PC-9 (cell line): ENCODE measurements around the gene DNAJA2. TPM values are rescaled to one million over a fixed set of nuclear protein-coding genes. Genes with fewer than 3 reads are reported as not detected.

Experiments used
- BruUV-seq: library from RNA; stranded (reverse); fragments of 400-500 nt; replicated peaks from 2 replicates; lab custom pipeline; 2021; lab: Mats Ljungman, UMichigan
- CTCF ChIA-PET: fragments of 300-600 bp; sonication (Branson Sonifier 250); formaldehyde crosslinking; loops from one replicate; lab custom pipeline; 2022; ENCODE audit warnings: antibody characterized with exemption; lab: Charles Lee
- POLR2A ChIA-PET: fragments of 300-600 bp; sonication (Branson Sonifier 250); formaldehyde crosslinking; loops from one replicate; lab custom pipeline; 2022; ENCODE audit warnings: antibody characterized with exemption; ENCODE audit not compliant: unreplicated experiment; lab: Charles Lee
- DNase-seq, 2 experiments: peaks; one replicate each; pipeline versions ENCODE4 v3.0.0 to v3.0.0-alpha.2; 2015 to 2022; ENCODE audit warnings: mixed read lengths in 1 of 2
- H2AFZ ChIP-seq: fragments of 200-600 bp; sonication (generic); 2 replicates; pipeline ENCODE4 v1.8.1; 2017; ENCODE audit warnings: antibody characterized with exemption
- H3F3A ChIP-seq: fragments of 200-600 bp; sonication (generic); 2 replicates; pipeline ENCODE4 v1.8.1; 2017; ENCODE audit warnings: antibody characterized with exemption, mild to moderate bottlenecking, low read depth; ENCODE audit not compliant: insufficient read depth
- H3K27ac ChIP-seq: fragments of 200-600 bp; sonication (generic); 2 replicates; pipeline ENCODE4 v1.6.1; 2016; ENCODE audit warnings: mixed run types
- H3K27me3 ChIP-seq: fragments of 200-600 bp; sonication (generic); 2 replicates; pipeline ENCODE4 v1.6.1; 2016; ENCODE audit warnings: low read depth, mixed run types; ENCODE audit not compliant: insufficient read depth
- H3K36me3 ChIP-seq: fragments of 200-600 bp; sonication (generic); 2 replicates; pipeline ENCODE4 v1.6.1; 2016; ENCODE audit warnings: low read depth, mixed run types
- H3K4me1 ChIP-seq: fragments of 200-600 bp; sonication (generic); replicated peaks from 2 replicates; pipeline ENCODE4 v1.6.1; 2016; ENCODE audit warnings: mixed run types; ENCODE audit not compliant: insufficient read depth
- H3K4me2 ChIP-seq: fragments of 200-600 bp; sonication (generic); 2 replicates; pipeline ENCODE4 v1.6.1; 2017; ENCODE audit warnings: mixed run types
- H3K4me3 ChIP-seq: fragments of 200-600 bp; sonication (generic); 2 replicates; pipeline ENCODE4 v1.6.1; 2016; ENCODE audit warnings: mixed run types
- H3K79me2 ChIP-seq: fragments of 200-600 bp; sonication (generic); 2 replicates; pipeline ENCODE4 v1.6.1; 2017; ENCODE audit warnings: low read depth, mixed run types
- H3K9me2 ChIP-seq: fragments of 200-600 bp; sonication (generic); 2 replicates; pipeline ENCODE4 v1.8.1; 2017; ENCODE audit warnings: mild to moderate bottlenecking; ENCODE audit not compliant: insufficient read depth
- H3K9me3 ChIP-seq: fragments of 200-600 bp; sonication (generic); 2 replicates; pipeline ENCODE4 v1.8.1; 2016; ENCODE audit warnings: low read depth; ENCODE audit not compliant: insufficient read depth
- H4K20me1 ChIP-seq: fragments of 200-600 bp; sonication (generic); 2 replicates; pipeline ENCODE4 v1.8.1; 2017; ENCODE audit not compliant: insufficient read depth
- EZH2 ChIP-seq: fragments of 200-600 bp; sonication (generic); IDR thresholded peaks from 2 replicates; pipeline ENCODE4 v1.8.0; 2017; ENCODE audit warnings: antibody characterized with exemption, low read depth
- intact Hi-C: fragments of 100-400 bp; cut with micrococcal nuclease; formaldehyde crosslinking; loops from one replicate; pipeline ENCODE4 v1.10.0; 2022; ENCODE audit not compliant: unreplicated experiment
- total RNA-seq: library from RNA; stranded (reverse); gene quantifications from 2 replicates; pipeline ENCODE4 v1.2.3, GENCODE V29; 2021
- TF ChIP-seq, protein P1 (sequence below): fragments of 200-600 bp; sonication (generic); conservative IDR thresholded peaks from 2 replicates; pipeline ENCODE4 v1.6.1; 2017; ENCODE audit warnings: mixed run types, antibody characterized with exemption, mild to moderate bottlenecking, moderate library complexity

Gene DNAJA2
- total RNA-seq, 1 experiment from 2014 or later = 89.8 TPM

DNA sequence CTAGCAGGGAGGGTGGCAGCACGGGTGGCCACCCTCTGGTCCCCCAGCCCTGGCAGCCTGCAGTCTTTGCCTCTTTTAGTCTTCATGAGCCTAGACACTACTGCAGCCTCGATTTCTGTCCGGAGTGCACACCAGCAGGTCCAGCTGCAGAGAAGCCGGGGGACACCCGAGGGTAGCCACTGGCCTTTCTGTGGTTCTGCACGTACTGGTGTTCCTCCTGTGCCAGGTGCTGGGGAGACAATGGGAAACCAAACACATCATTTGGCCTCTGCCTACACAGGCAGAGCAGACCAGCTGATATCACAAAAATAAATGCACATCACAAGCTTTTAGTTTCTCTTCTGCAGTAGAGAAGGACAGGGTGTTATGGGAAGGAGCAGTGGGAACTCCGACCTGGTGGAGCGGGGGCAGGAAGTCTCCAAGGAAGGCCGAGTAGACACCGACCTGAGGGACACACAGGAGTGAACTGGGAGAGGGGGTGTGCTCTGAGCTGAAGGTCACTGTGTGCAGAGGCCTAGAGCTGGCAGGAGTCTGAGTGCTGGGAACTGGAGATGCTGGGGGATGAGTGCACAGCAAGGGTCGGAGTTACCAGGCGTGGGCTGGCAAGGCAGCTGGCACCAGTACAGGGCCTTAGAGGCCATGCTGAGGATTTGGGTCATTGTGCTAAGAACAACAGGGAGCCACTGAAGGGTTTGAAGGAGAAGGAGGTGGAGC, 66.3 kb downstream of the DNAJA2 start:
- Histone ChIP-seq H3K36me3 (peaks cover 23% of the 10 kb centered on the region), H2AFZ (no peak overlapping the region), H3K4me3 (no peak overlapping the region), H3K27me3 (no peaks in the 10 kb centered on the region), H3K9me3 (no peaks in the 10 kb centered on the region), H3K27ac (no peak overlapping the region), H3F3A (peaks cover 10% of the 10 kb centered on the region; the same call in 1 of the 2 replicates), H3K79me2 (no peaks in the 10 kb centered on the region), H4K20me1 (peaks cover 29% of the 10 kb centered on the region), H3K4me1 (no peaks in the 10 kb centered on the region), H3K4me2 (no peak overlapping the region), H3K9me2 (no peaks in the 10 kb centered on the region)
- no peak for DNase-seq
- CTCF ChIA-PET = interaction anchor here (0.5 to 0.6 kb wide), 2 partner anchors 234 to 571 kb away, joined by 3 to 11 read pairs; no protein-coding TSS in a partner anchor
- POLR2A ChIA-PET = interaction anchor here (0.5 kb wide), 1 partner anchor 32 kb away, joined by 5 read pairs; no protein-coding TSS in a partner anchor
- intact Hi-C loops = no loop called here
- no peak for TF ChIP-seq EZH2
- TF ChIP-seq, protein P1, sequence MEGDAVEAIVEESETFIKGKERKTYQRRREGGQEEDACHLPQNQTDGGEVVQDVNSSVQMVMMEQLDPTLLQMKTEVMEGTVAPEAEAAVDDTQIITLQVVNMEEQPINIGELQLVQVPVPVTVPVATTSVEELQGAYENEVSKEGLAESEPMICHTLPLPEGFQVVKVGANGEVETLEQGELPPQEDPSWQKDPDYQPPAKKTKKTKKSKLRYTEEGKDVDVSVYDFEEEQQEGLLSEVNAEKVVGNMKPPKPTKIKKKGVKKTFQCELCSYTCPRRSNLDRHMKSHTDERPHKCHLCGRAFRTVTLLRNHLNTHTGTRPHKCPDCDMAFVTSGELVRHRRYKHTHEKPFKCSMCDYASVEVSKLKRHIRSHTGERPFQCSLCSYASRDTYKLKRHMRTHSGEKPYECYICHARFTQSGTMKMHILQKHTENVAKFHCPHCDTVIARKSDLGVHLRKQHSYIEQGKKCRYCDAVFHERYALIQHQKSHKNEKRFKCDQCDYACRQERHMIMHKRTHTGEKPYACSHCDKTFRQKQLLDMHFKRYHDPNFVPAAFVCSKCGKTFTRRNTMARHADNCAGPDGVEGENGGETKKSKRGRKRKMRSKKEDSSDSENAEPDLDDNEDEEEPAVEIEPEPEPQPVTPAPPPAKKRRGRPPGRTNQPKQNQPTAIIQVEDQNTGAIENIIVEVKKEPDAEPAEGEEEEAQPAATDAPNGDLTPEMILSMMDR = no peak
- BruUV-seq = no TSS peak

DNA sequence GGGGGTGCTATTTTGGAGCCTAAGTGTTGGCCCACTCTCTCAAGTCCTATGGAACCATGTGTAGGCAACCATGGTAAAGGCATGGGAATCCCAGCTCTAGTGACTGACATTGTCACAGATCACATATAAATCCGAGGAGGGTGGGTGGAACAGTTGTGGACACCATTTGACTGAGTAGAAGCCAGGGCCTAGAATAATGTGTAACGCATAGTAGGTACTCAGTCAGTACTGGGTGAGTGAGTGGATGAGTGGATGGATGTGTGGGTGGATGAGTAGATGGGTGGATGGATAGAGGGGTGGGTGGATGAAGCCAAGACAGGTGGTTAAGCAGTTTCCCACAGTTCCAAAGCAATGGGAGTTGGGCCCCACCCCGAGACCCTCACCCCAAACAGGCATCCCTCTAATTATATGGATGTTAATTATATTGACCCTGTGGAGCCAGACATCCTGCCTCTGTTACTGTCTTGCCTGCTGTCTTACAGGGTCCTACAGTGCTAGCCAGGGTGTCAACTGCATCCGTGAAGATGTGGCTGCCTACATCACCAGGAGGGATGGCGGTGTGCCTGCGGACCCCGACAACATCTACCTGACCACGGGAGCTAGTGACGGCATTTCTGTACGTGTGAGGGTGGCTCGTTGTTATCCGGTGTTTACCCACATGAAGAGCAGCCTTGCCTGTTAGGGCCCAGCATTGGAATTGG, 67.0 kb downstream of the DNAJA2 start:
- Histone ChIP-seq H3K4me1 (no peaks in the 10 kb centered on the region), H3F3A (peaks cover 10% of the 10 kb centered on the region; the same call in 1 of the 2 replicates), H3K27me3 (no peaks in the 10 kb centered on the region), H4K20me1 (peaks cover 29% of the 10 kb centered on the region), H2AFZ (no peak overlapping the region), H3K4me2 (no peak overlapping the region), H3K9me3 (no peaks in the 10 kb centered on the region), H3K4me3 (no peak overlapping the region), H3K27ac (no peak overlapping the region), H3K9me2 (no peaks in the 10 kb centered on the region), H3K36me3 (peaks cover 20% of the 10 kb centered on the region), H3K79me2 (no peaks in the 10 kb centered on the region)
- TF ChIP-seq EZH2 = no peak
- TF ChIP-seq, protein P1 = no peak
- ChIA-PET POLR2A (no interaction called here), CTCF (no interaction called here)
- intact Hi-C loops = no loop called here
- no TSS peak for BruUV-seq
- DNase-seq = no peak

Other genes starting within 250 kb of the DNAJA2 start
- 0.28 and 0.68 TPM in 2 replicates for gene MYLK3, start 225.3 kb downstream of the DNAJA2 start, total RNA-seq
- gene C16orf87, start 142.5 kb downstream of the DNAJA2 start, total RNA-seq = 7.8 and 8.6 TPM in 2 replicates
- gene GPT2, start 89.3 kb downstream of the DNAJA2 start, total RNA-seq = 52.8 and 67.2 TPM in 2 replicates
- 41.2 and 54.4 TPM in 2 replicates for gene NETO2, start 170.3 kb upstream of the DNAJA2 start, total RNA-seq